GM21381 (cell line): ENCODE results near the gene CR1L.

ENCODE experiments used
- ATAC-seq: cut with Tn5 transposase; IDR thresholded peaks from one replicate; pipeline ENCODE4 v1.9.1; 2021; ENCODE audit warnings: mild to moderate bottlenecking, moderate library complexity; ENCODE audit not compliant: unreplicated experiment

CR1L gene

GRCh38 chr1:207742850-207743555 lies 98.1 kb downstream of the CR1L start:
- no peak for ATAC-seq

GRCh38 chr1:207744000-207744534 lies 99.1 kb downstream of the CR1L start:
- no peak for ATAC-seq

GRCh38 chr1:207745285-207745684 lies 100.4 kb downstream of the CR1L start:
- ATAC-seq: no peak

- no peak for ATAC-seq
Measured at GRCh38 chr1:207745839-207746767, 101.2 kb downstream of the CR1L start.

- no peak for ATAC-seq
Measured at GRCh38 chr1:207747627-207748492, 102.9 kb downstream of the CR1L start.

- no peak for ATAC-seq
Measured at GRCh38 chr1:207748737-207749528, 104.0 kb downstream of the CR1L start.

- no peak for ATAC-seq
Measured at GRCh38 chr1:207750631-207751305, 105.8 kb downstream of the CR1L start.

GRCh38 chr1:207751463-207751789 lies 106.5 kb downstream of the CR1L start:
- ATAC-seq: peak; percentile 0

GRCh38 chr1:207751790-207752455 lies 107.0 kb downstream of the CR1L start, which contains the start of gene CD46:
TSS of gene CD46 (plus strand) at chr1:207752054. CDS start at chr1:207752213, 159 bp downstream.
- ATAC-seq: peak; percentile 95

- peak; percentile 26 for ATAC-seq
Measured at GRCh38 chr1:207752456-207752998, 107.6 kb downstream of the CR1L start.

- ATAC-seq: no peak
Measured at GRCh38 chr1:207753611-207754010, 108.7 kb downstream of the CR1L start.

GRCh38 chr1:207754011-207754410 lies 109.1 kb downstream of the CR1L start:
- ATAC-seq: no peak

GRCh38 chr1:207754974-207755700 lies 110.2 kb downstream of the CR1L start:
- ATAC-seq: no peak

GRCh38 chr1:207755846-207756693 lies 111.1 kb downstream of the CR1L start:
- ATAC-seq: no peak

GRCh38 chr1:207762622-207763021 lies 117.7 kb downstream of the CR1L start:
- ATAC-seq: no peak

- ATAC-seq: no peak
Measured at GRCh38 chr1:207763091-207763490, 118.2 kb downstream of the CR1L start.

GRCh38 chr1:207763972-207764371 lies 119.0 kb downstream of the CR1L start:
- no peak for ATAC-seq
